K562 (cell line): Measurements from ENCODE around the gene SLC4A5. TPM values are rescaled to one million over a fixed set of nuclear protein-coding genes. Genes with fewer than 3 reads are reported as not detected.

Experiments used
- ATAC-seq: fragments of 200-7000 bp; cut with Tn5 transposase; 3 replicates; pipeline ENCODE4 v1.9.1; 2020; ENCODE audit warnings: moderate library complexity
- BruUV-seq: library from RNA; stranded (reverse); fragments of 400-500 nt; replicated peaks from 2 replicates; lab custom pipeline; 2021; lab: Mats Ljungman, UMichigan
- CTCF ChIA-PET: fragments of 300-600 bp; formaldehyde crosslinking; extraction: SDS; loops from one replicate; lab custom pipeline; 2021; ENCODE audit warnings: low intra/inter-chr PET ratio; lab: Yijun Ruan, JAX
- POLR2A ChIA-PET: fragments of 300-600, 350-650 bp; sonication (Branson Sonifier 250); formaldehyde crosslinking; extraction: SDS; loops from one replicate; lab custom pipeline; 2021; ENCODE audit warnings: antibody characterized with exemption, inconsistent platforms; lab: Yijun Ruan, JAX
- DNase-seq, 4 experiments: peaks; one replicate each; pipeline versions ENCODE4 v3.0.0 to v3.0.0-alpha.2; 2011 to 2018; ENCODE audit warnings: low spot score in 3 of 4, mixed read lengths in 3 of 4; ENCODE audit errors: extremely low read depth in 1 of 4
- FAIRE-seq: peaks from 2 replicates; lab custom pipeline; 2011; peaks lifted over from hg19 to GRCh38; lab: Jason Lieb, UNC
- H2AFZ ChIP-seq: 2 replicates; pipeline ENCODE4 v1.6.0; 2011; ENCODE audit warnings: low read depth, low read length, control low read depth, inconsistent platforms
- H3K27ac ChIP-seq: fragments of 200-600 bp; 3 replicates; pipeline ENCODE4 v1.8.0; 2011; ENCODE audit warnings: low read depth, mild to moderate bottlenecking, control low read depth, inconsistent platforms, low read length, moderate library complexity, mixed read lengths; ENCODE audit errors: extremely low read depth
- H3K27me3 ChIP-seq, 2 experiments: fragments of 300-600 bp in 1 of 2; 2 replicates in 1 of 2; 3 replicates in 1 of 2; pipeline versions ENCODE4 v1.6.0 to v1.8.0; 2011; ENCODE audit warnings: inconsistent platforms in 2 of 2, low read length in 2 of 2, mild to moderate bottlenecking in 1 of 2, mixed read lengths in 1 of 2, moderate library complexity in 1 of 2; ENCODE audit not compliant: control insufficient read depth in 2 of 2, insufficient read depth in 2 of 2
- H3K36me3 ChIP-seq: fragments of 300-600 bp; 3 replicates; pipeline ENCODE4 v1.8.0; 2011; ENCODE audit warnings: mild to moderate bottlenecking, low read length, inconsistent platforms; ENCODE audit not compliant: control insufficient read depth, insufficient read depth
- H3K4me1 ChIP-seq, 2 experiments: fragments of 200-600 bp in 1 of 2; replicated peaks in 1 of 2; 2 replicates in 1 of 2; 3 replicates in 1 of 2; pipeline versions ENCODE4 v1.5.1 to v1.8.0; 2011; ENCODE audit warnings: inconsistent platforms in 2 of 2, low read length in 2 of 2, mild to moderate bottlenecking in 1 of 2, mixed read lengths in 1 of 2, moderate library complexity in 1 of 2; ENCODE audit not compliant: control insufficient read depth in 2 of 2, insufficient read depth in 2 of 2
- H3K4me2 ChIP-seq: 2 replicates; pipeline ENCODE4 v1.6.1; 2011; ENCODE audit warnings: low read length, control low read depth, inconsistent platforms, mixed read lengths; ENCODE audit not compliant: insufficient read depth
- H3K4me3 ChIP-seq: fragments of 200-600 bp; sonication (generic), shearing (Covaris generic); 2 replicates; pipeline ENCODE4 v1.5.1; 2016; ENCODE audit warnings: control low read depth, inconsistent platforms
- H3K79me2 ChIP-seq: fragments of 200-600 bp; 3 replicates; pipeline ENCODE4 v1.8.0; 2011; ENCODE audit warnings: low read length, inconsistent platforms; ENCODE audit not compliant: control insufficient read depth, insufficient read depth
- H3K9ac ChIP-seq, 2 experiments: 2 replicates each; pipeline versions ENCODE4 v1.6.0 to v1.6.1; 2011; ENCODE audit warnings: low read depth in 2 of 2, low read length in 2 of 2, control low read depth in 1 of 2, inconsistent platforms in 1 of 2, mild to moderate bottlenecking in 1 of 2, mixed read lengths in 1 of 2; ENCODE audit not compliant: insufficient read depth in 1 of 2
- H3K9me1 ChIP-seq: one replicate; pipeline ENCODE4 v1.6.0; 2011; ENCODE audit warnings: inconsistent platforms, mild to moderate bottlenecking, low read length, moderate library complexity; ENCODE audit not compliant: control insufficient read depth, insufficient read depth
- H3K9me3 ChIP-seq: replicated peaks from 2 replicates; pipeline ENCODE4 v1.5.1; 2011; ENCODE audit warnings: low read depth, low read length, inconsistent platforms; ENCODE audit not compliant: control insufficient read depth, insufficient read depth
- H4K20me1 ChIP-seq: replicated peaks from 2 replicates; pipeline ENCODE4 v1.6.1; 2011; ENCODE audit warnings: low read length, inconsistent platforms, mixed read lengths; ENCODE audit not compliant: control insufficient read depth, insufficient read depth
- ARID1B ChIP-seq: fragments of 450-650 bp; IDR thresholded peaks from 2 replicates; pipeline ENCODE4 v1.6.1; 2016; ENCODE audit warnings: antibody characterized with exemption, mild to moderate bottlenecking, inconsistent platforms
- CBFA2T2 ChIP-seq: fragments of 450-650 bp; conservative IDR thresholded peaks from 2 replicates; pipeline ENCODE4 v1.6.1; 2017; ENCODE audit warnings: mild to moderate bottlenecking
- CBFA2T3 ChIP-seq: fragments of 450-650 bp; IDR thresholded peaks from 2 replicates; pipeline ENCODE4 v1.6.1; 2017
- JUNB ChIP-seq: fragments of 450-650 bp; formaldehyde crosslinking; conservative IDR thresholded peaks from 2 replicates; pipeline ENCODE4 v1.4.0; 2020; ENCODE audit warnings: mild to moderate bottlenecking
- KAT2B ChIP-seq: IDR thresholded peaks from one replicate; pipeline ENCODE4 v1.6.1; 2012; ENCODE audit warnings: low read depth, mild to moderate bottlenecking, control low read depth, inconsistent platforms, low read length, moderate library complexity
- PCBP1 ChIP-seq: fragments of 200-400 bp; formaldehyde crosslinking; IDR thresholded peaks from 2 replicates; pipeline ENCODE4 v1.6.1; 2018; ENCODE audit warnings: mild to moderate bottlenecking, low read depth, low read length; ENCODE audit not compliant: poor library complexity, severe bottlenecking
- PTBP1 ChIP-seq: fragments of 200-400 bp; formaldehyde crosslinking; IDR thresholded peaks from 2 replicates; pipeline ENCODE4 v1.6.1; 2017; ENCODE audit warnings: low read depth, low read length
- PURB ChIP-seq: sonication (generic); formaldehyde crosslinking; IDR thresholded peaks from 2 replicates; pipeline ENCODE4 v1.9.0; 2021; ENCODE audit warnings: low read depth, mild to moderate bottlenecking, missing genetic modification reagents
- RBBP5 ChIP-seq: fragments of 200-600 bp; sonication (generic); IDR thresholded peaks from 2 replicates; pipeline ENCODE4 v1.6.1; 2012; ENCODE audit warnings: borderline replicate concordance, mild to moderate bottlenecking, low read length, control low read depth, inconsistent platforms; ENCODE audit not compliant: insufficient read depth, poor library complexity, severe bottlenecking
- SMAD4 ChIP-seq: fragments of 250-450 bp; sonication (Bioruptor Pico); conservative IDR thresholded peaks from 2 replicates; pipeline ENCODE4 v1.8.0; 2021; ENCODE audit warnings: inconsistent platforms, mild to moderate bottlenecking, moderate library complexity
- TAL1 ChIP-seq: fragments of 450-650 bp; IDR thresholded peaks from 2 replicates; pipeline ENCODE4 v1.6.1; 2016; ENCODE audit warnings: mild to moderate bottlenecking
- TCF3 ChIP-seq: sonication (generic); formaldehyde crosslinking; IDR thresholded peaks from 2 replicates; pipeline ENCODE4 v1.4.0; 2020; ENCODE audit warnings: mild to moderate bottlenecking, missing genetic modification reagents
- TEAD4 ChIP-seq, 2 experiments: sonication (generic) in 1 of 2; formaldehyde crosslinking in 1 of 2; IDR thresholded peaks; 2 replicates each; pipeline versions ENCODE4 v1.6.1 to v1.8.0; 2012 to 2022; ENCODE audit warnings: borderline replicate concordance in 1 of 2, inconsistent platforms in 1 of 2, low read length in 1 of 2, mild to moderate bottlenecking in 1 of 2, missing genetic modification reagents in 1 of 2
- ZNF121 ChIP-seq: sonication (generic); formaldehyde crosslinking; conservative IDR thresholded peaks from 2 replicates; pipeline ENCODE4 v1.8.0; 2022; ENCODE audit warnings: missing genetic modification reagents
- WGBS: fragments of 100-300 bp; shearing (Covaris generic); methylation state at CpG from one replicate; pipeline ENCODE4 v1.1.6; 2016; ENCODE audit warnings: low coverage, mixed read lengths; ENCODE audit not compliant: insufficient coverage; ENCODE audit errors: missing lambda C conversion rate; 5-methylcytosine and 5-hydroxymethylcytosine counted together
- in situ Hi-C: fragments of 300-500 bp; cut with MboI; formaldehyde crosslinking; loops from 4 replicates; pipeline ENCODE4 v1.15.0; 2018; ENCODE audit warnings: inconsistent platforms, mixed read lengths
- intact Hi-C: fragments of 100-400 bp; cut with micrococcal nuclease; formaldehyde crosslinking; loops from 2 replicates; pipeline ENCODE4 v1.14.2; 2022
- polyA plus RNA-seq, 8 experiments: library from polyadenylated mRNA; depleted of rRNA in 4 of 8; stranded (reverse) in 5 of 8; unstranded in 3 of 8; fragments of >200 nt; fragmentation: Nextera tagmentation in 2 of 8; fragmentation: Illumina TruSeq in 1 of 8; extraction: Ambion mirVana in 2 of 8; extraction: Trizol in 1 of 8; gene quantifications; 2 replicates each; pipeline versions ENCODE4 v1.2.1 to v1.2.3, GENCODE V29; 2011 to 2014; ENCODE audit warnings: inconsistent platforms in 1 of 8, missing spikeins in 1 of 8
- total RNA-seq, 7 experiments: library from RNA; depleted of rRNA in 6 of 7; stranded (reverse); fragments of >200 nt in 6 of 7; fragmentation: Illumina TruSeq in 2 of 7; extraction: Trizol in 2 of 7; gene quantifications; 2 replicates each; pipeline versions ENCODE4 v1.2.1 to v1.2.3, GENCODE V29; 2011 to 2021; ENCODE audit warnings: low replicate concordance in 1 of 7

The SLC4A5 gene
- total and polyA plus RNA-seq, 9 of the 15 experiments (the other 6 are each of a cell fraction or from before 2014, with no cell fraction given): 0.03 to 0.77 (median 0.14) TPM; not detected in 1

DNA sequence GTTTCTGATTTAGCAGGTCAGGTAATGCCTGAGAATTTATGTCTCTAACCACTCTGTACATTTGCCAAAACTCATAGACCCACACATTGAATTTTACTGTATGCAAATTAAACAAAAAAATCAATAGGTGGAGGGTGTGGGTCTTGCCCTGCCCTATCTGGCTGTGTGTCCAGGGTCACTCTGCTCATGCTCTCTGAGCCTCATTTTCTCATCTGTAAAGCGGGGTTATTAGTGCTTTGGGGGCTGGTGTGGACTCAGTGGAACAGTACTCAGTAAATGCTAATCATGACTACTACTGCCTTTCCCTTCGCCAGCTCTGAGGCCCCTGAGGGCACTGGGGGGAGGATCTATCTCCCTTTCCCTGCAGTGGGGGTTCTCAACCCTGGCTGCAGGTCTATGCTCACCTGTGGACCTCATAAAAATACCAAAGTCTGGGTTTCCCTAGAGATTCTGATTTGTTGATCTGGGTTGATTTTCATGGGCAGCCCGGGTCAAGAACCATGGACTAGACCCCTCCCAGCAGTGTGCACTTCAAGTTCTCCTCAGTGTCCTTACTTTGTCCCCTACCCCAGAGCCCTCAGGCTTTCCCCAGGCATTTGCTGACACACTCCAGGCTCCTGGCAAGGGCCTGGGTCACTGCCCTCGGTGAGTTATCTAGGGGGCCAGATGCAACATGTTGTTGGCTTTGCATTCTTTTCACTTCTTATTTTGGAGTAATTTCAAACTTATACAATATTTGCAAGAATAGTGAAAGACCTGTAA is 117.3 kb downstream of the SLC4A5 start:
- H3K79me2 ChIP-seq: no peaks in the 10 kb centered on the region
- no peak for TF ChIP-seq KAT2B
- 0 out of 2 replicates have a peak, but pooled peaks have one; percentile 47 for TF ChIP-seq ARID1B
- no peak for TF ChIP-seq PTBP1
- TF ChIP-seq ZNF121 (CRISPR knock-in tag): no peak
- no peak for TF ChIP-seq RBBP5
- peak; percentile 51 for TF ChIP-seq CBFA2T3
- TF ChIP-seq TCF3 (CRISPR knock-in tag): peak; percentile 50
- peak; percentile 33; the same call in 1 of the 2 replicates for TF ChIP-seq TAL1
- TF ChIP-seq PURB (CRISPR knock-in tag): no peak
- peak; percentile 9; the same call in 1 of the 2 replicates for TF ChIP-seq TEAD4 (IDR thresholded peaks at IDR 0.05; ENCODE audit: low read length)
- no peak for TF ChIP-seq TEAD4 (CRISPR knock-in tag; IDR thresholded peaks at IDR 0.05; ENCODE audit: borderline replicate concordance)
- peak; percentile 25 for TF ChIP-seq CBFA2T2
- no peak for TF ChIP-seq SMAD4
- no peak for TF ChIP-seq JUNB (CRISPR knock-in tag)
- no peak for TF ChIP-seq PCBP1
- intact Hi-C loops (no loop called here), in situ Hi-C loops (no loop called here)
- H3K9me1 ChIP-seq: no peaks in the 10 kb centered on the region
- no peaks in the 10 kb centered on the region for H4K20me1 ChIP-seq
- H3K27ac ChIP-seq: no peak overlapping the region
- no peak overlapping the region for H2AFZ ChIP-seq
- H3K9ac ChIP-seq: peak overlapping the region in 1 of 2 experiments; percentile 22; a peak in 1 of 4 replicates
- H3K4me1 ChIP-seq: peaks cover 10 to 14% of the 10 kb centered on the region in 2 experiments
- H3K27me3 ChIP-seq: no peaks in the 10 kb centered on the region
- H3K36me3 ChIP-seq: no peaks in the 10 kb centered on the region
- DNase-seq (peak in 1 of 4 experiments; percentile 25), FAIRE-seq (no peak), ATAC-seq (no peak)
- H3K9me3 ChIP-seq: no peaks in the 10 kb centered on the region
- POLR2A ChIA-PET: interaction anchor here (0.6 to 1.0 kb wide), 2 partner anchors 11 to 17 kb away, joined by 3 read pairs; no protein-coding TSS in a partner anchor
- H3K4me3 ChIP-seq: no peak overlapping the region
- no peak overlapping the region for H3K4me2 ChIP-seq
- CTCF ChIA-PET: interaction anchor here (0.6 kb wide), 1 partner anchor 380 kb away, joined by 3 read pairs; no protein-coding TSS in a partner anchor
- WGBS: 16% methylated on average over 4 of the region's 4 CpGs
- BruUV-seq: no TSS peak
